Measurements from ENCODE around the gene BHLHE40.
"Not testable (repeated sequence)": the region's sequence is repeated elsewhere in the genome, so short reads cannot be mapped to it uniquely, and the experiment has no call there.

Gene BHLHE40

GRCh38 chr3:4961865-4962264 lies 17.4 kb upstream of the BHLHE40 start:
- DNase-seq (ENCODE audit: low spot score), result not testable (repeated sequence)

GRCh38 chr3:4963669-4964570 lies 15.3 kb upstream of the BHLHE40 start:
- DNase-seq (ENCODE audit: low spot score), result no peak

- DNase-seq (ENCODE audit: low spot score), result not testable (repeated sequence)
These were observed 13.2 kb upstream of the BHLHE40 start for GRCh38 chr3:4966006-4966405.

- DNase-seq (ENCODE audit: low spot score), result not testable (repeated sequence)
These were observed 11.6 kb upstream of the BHLHE40 start for GRCh38 chr3:4967683-4968082.

GRCh38 chr3:4971437-4971836 lies 7.8 kb upstream of the BHLHE40 start:
- not testable (repeated sequence) for DNase-seq (ENCODE audit: low spot score)

GRCh38 chr3:4971838-4972237 lies 7.4 kb upstream of the BHLHE40 start:
- DNase-seq (ENCODE audit: low spot score), result no peak

GRCh38 chr3:4972652-4973643 lies 6.3 kb upstream of the BHLHE40 start:
- no peak for DNase-seq (ENCODE audit: low spot score)

GRCh38 chr3:4974154-4974553 lies 5.1 kb upstream of the BHLHE40 start:
- no peak for DNase-seq (ENCODE audit: low spot score)

- peak; percentile 73 for DNase-seq (ENCODE audit: low spot score)
These were observed 3.1 kb upstream of the BHLHE40 start for GRCh38 chr3:4976109-4976508.

- peak; percentile 80 for DNase-seq (ENCODE audit: low spot score)
These were observed 2.0 kb upstream of the BHLHE40 start for GRCh38 chr3:4977001-4977852.

- DNase-seq (ENCODE audit: low spot score), result no peak
These were observed 1.4 kb upstream of the BHLHE40 start for GRCh38 chr3:4977853-4978203.

GRCh38 chr3:4978204-4978965 lies 852 bp upstream of the BHLHE40 start:
- peak; percentile 97 for DNase-seq (ENCODE audit: low spot score)

GRCh38 chr3:4978966-4979427 lies 240 bp upstream of the BHLHE40 start:
- DNase-seq (ENCODE audit: low spot score), result peak; percentile 98

GRCh38 chr3:4980229-4981203 lies 1.3 kb downstream of the BHLHE40 start:
- peak; percentile 87 for DNase-seq (ENCODE audit: low spot score)

GRCh38 chr3:4981294-4981664 lies 2.0 kb downstream of the BHLHE40 start:
- no peak for DNase-seq (ENCODE audit: low spot score)

GRCh38 chr3:4981665-4982494 lies 2.6 kb downstream of the BHLHE40 start:
- peak; percentile 82 for DNase-seq (ENCODE audit: low spot score)

GRCh38 chr3:4982773-4983738 lies 3.8 kb downstream of the BHLHE40 start:
- no peak for DNase-seq (ENCODE audit: low spot score)
